ENCODE data around the gene PLEKHG3. TPM values are rescaled to one million over a fixed set of nuclear protein-coding genes. Genes with fewer than 3 reads are reported as not detected.

Gene PLEKHG3
- total and polyA plus RNA-seq, 10 of the 15 experiments (the other 5 are each of a cell fraction or from before 2014, with no cell fraction given): 0.03 to 0.73 (median 0.07) TPM; not detected in 5

- FAIRE-seq: peak; percentile 81
- CTCF ChIA-PET: interaction anchor here (0.6 to 3.3 kb wide), 11 partner anchors 10 to 221 kb away, joined by 3 to 60 read pairs (median 6); no protein-coding TSS in a partner anchor
- no peaks in the 10 kb centered on the region for H3K4me1 ChIP-seq (ENCODE audit: control insufficient read depth, insufficient read depth, low read length)
- TF ChIP-seq KDM1A (IDR thresholded peaks at IDR 0.05; ENCODE audit: borderline replicate concordance) (no peak), NKRF (conservative IDR thresholded peaks at IDR 0.05) (no peak), HSF1 (IDR thresholded peaks at IDR 0.05; ENCODE audit: low read depth, low read length) (no peak), REST (IDR thresholded peaks at IDR 0.05; ENCODE audit: low read depth, low read length) (no peak), PRDM15 (CRISPR knock-in tag; IDR thresholded peaks at IDR 0.05) (no peak), IRF3 (IDR thresholded peaks at IDR 0.05) (no peak)
Observed at GRCh38 chr14:64760146-64760755, 56.0 kb downstream of the PLEKHG3 start.

More at GRCh38 chr14:64760146-64760755, 56.0 kb downstream of the PLEKHG3 start:
- Histone ChIP-seq H4K20me1 (ENCODE audit: control insufficient read depth, insufficient read depth) (no peaks in the 10 kb centered on the region; the same call in 1 of the 2 replicates), H3K9ac (ENCODE audit: control insufficient read depth, insufficient read depth, low read length) (no peak overlapping the region), H3K4me2 (ENCODE audit: control insufficient read depth, insufficient read depth) (no peak overlapping the region), H3K4me3 (no peak overlapping the region), H3K27ac (ENCODE audit: control insufficient read depth, insufficient read depth) (no peak overlapping the region), H3K9me3 (replicated peaks; ENCODE audit: control insufficient read depth, insufficient read depth, low read length) (no peaks in the 10 kb centered on the region), H2AFZ (ENCODE audit: control insufficient read depth, low read depth, low read length) (no peak overlapping the region), H3K79me2 (ENCODE audit: control insufficient read depth, insufficient read depth, low read length) (no peaks in the 10 kb centered on the region), H3K27me3 (replicated peaks in 1 of 2; ENCODE audit: control insufficient read depth in 2 of 2, insufficient read depth in 2 of 2, low read length in 1 of 2) (no peaks in the 10 kb centered on the region; a peak in 1 of 4 replicates), H3K36me3 (ENCODE audit: control insufficient read depth in 2 of 2, insufficient read depth in 2 of 2, low read length in 1 of 2) (no peaks in the 10 kb centered on the region)
- WGBS (ENCODE audit: insufficient coverage, insufficient replicate concordance, low lambda C conversion rate, missing lambda C conversion rate): 29% methylated on average over 8 of the region's 8 CpGs
- in situ Hi-C loops (cut with MboI) (loop anchor here (5.0 to 10.0 kb wide), 2 partner anchors 88 to 415 kb away; no protein-coding TSS in a partner anchor), intact Hi-C loops (cut with micrococcal nuclease; ENCODE audit: unreplicated experiment) (loop anchor here (1.0 to 10.0 kb wide), 4 partner anchors 131 to 415 kb away; partner anchors contain the start of gene HSPA2)
- BruUV-seq (replicated peaks): no TSS peak
- ChIA-PET RAD21 (ENCODE audit: unreplicated experiment) (interaction anchor here (1.6 to 2.5 kb wide), 3 partner anchors 21 to 131 kb away, joined by 3 to 19 read pairs (median 16); no protein-coding TSS in a partner anchor), POLR2A (no interaction called here), SMC1A (ENCODE audit: uncharacterized antibody, unreplicated experiment) (interaction anchor here (1.2 to 2.4 kb wide), 4 partner anchors 14 to 130 kb away, joined by 3 to 30 read pairs (median 3); no protein-coding TSS in a partner anchor)
- DNase-seq (ENCODE audit: low read depth, low spot score): no peak
- ATAC-seq: peak; percentile 70
